ENCODE data around the gene HRCT1.

HRCT1 gene

DNA sequence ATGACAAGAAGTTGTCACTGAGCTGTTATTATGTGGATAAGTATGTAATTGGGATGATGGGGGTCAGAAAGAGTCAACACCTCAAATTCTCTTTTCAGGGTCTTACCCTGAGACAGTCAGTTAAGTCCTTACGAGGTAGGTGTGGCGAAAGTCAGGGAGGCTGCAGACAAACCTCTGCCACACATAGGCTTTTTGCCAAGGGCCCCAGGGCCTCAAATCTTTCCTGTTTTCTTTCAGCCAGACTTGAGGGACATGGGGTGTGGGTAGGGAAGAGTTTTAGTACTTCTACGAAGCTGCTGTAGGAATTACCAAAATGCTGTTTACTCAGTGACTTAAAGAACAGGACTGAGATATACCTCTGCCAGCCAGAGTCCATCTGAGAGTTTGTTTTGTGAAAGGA, 38.2 kb downstream of the HRCT1 start:
- DNase-seq (ENCODE audit: low read depth): no peak

GRCh38 chr9:35944841-35945240, 38.8 kb downstream of the HRCT1 start:
- no peak for DNase-seq (ENCODE audit: low read depth)

DNA sequence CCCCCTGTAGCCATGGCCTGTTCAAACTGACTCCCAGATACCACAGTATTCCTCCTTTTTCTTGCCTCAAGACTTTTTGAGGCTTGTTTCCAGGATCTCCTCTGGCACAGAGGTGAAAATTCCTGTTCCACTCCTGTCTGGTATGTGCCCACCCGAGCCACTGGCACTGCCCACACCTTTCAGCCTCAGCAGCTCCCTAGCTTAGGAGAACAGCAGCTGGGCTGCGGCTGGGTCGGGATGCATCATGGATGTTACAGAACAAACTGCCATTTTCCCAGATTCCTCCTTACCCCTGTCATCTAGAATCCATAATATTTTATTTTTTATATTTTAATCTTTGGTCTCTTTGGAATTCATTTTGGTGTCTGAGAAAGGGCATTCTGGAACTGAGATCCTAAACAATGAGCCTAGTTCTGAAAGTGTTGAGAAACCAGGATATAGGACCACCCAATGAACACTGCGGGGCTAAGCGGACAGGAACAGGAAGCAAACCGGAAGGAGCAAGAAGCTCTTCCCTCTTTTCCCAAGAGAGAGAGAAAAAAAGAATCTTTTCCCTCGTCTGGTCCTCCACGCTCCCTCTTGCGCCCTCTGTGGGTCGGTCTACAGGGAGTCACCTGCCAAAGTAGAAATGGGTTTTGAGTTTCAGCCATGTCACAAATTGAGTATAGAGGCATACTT, 39.5 kb downstream of the HRCT1 start:
- peak; percentile 60 for DNase-seq (ENCODE audit: low read depth)

- no peak for DNase-seq (ENCODE audit: low read depth)
Observed at GRCh38 chr9:35948451-35948850, 42.4 kb downstream of the HRCT1 start.

DNA sequence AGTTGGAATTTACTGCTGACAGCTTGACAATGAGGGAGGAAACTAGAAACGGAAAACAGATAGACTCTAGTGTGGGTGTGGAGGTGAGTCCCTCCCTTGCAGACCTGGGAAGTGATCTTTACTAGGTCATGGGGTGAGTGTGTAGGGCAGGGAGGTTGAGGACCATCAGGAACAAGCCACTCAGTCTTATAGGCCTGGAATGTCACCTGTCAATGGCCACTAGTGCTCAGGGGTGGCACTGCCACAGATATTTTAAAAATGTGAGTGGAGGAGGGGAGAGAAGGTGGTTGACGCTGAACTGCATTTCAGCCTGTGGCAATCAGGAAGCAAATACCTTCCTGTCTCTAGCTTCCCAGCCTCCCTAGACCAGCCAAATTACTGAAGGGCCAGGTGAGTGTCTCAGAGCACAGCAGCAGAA, 42.9 kb downstream of the HRCT1 start:
- DNase-seq (ENCODE audit: low read depth): no peak

- DNase-seq (ENCODE audit: low read depth): no peak
Observed at GRCh38 chr9:35951736-35952135, 45.7 kb downstream of the HRCT1 start.

DNA sequence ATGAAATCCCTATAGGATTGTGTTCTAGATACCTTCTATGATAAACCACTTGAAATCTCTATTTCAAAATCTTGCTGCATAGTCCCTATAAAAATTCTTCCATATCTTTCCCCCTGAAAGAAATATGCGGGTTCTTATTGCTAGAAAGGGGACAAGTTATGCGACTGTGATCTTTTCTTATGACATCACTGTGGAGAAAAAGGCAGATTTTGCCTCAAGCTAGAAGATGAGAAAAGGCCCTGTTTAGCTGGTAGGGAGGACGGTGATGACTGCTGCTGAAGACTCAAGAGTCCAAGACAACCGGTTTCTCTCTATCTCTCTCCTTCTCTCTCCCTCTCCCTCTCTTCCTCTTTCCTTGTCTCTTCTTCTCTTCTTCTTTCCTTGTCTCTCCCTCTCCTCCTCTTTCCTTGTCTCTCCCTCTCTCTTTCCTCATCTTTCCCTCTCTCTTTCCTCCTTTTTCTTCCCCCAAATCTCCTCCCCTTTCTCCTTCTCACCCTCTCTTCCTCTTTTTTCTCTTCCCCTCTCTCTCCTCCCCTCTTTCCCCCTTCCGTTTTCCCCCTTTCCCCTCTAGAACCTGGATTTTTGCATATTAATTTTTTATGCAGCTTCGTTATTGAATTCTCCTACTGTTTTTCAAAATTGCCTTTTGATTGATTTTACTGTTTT, 46.7 kb downstream of the HRCT1 start:
- no peak for DNase-seq (ENCODE audit: low read depth)

DNA sequence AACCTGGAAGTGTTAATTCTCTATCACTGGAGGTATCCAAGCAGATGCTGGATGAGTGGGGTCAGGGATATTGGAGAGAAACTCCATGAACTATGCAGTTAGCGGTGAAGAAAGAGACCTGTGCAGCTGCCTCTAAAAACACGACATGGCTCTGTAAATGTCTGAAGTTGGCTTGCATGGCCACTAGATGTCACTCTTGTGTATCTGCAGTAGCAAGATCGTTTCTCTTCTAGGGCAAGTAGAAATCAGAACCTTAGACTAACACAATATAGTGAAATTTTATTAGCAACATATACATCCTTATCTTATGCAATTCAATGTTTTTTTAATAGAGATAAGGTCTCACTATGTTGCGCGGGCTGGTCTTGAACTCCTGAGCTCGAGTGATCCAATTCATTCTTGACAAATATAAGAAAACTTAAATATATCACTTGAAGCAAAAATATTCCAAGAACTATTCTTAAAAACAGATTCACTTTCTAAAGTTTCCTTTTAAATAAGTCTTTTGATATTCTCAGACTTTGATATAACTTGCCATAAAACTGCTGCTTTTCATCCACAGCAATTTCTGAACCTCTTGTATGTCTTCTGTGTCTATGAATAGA, 49.0 kb downstream of the HRCT1 start:
- peak; percentile 56 for DNase-seq (ENCODE audit: low read depth)

- no peak for DNase-seq (ENCODE audit: low read depth)
Observed at GRCh38 chr9:35956651-35957050, 50.6 kb downstream of the HRCT1 start.
